ENCODE measurements around the gene MEG3.
"Not testable (repeated sequence)": the region's sequence is repeated elsewhere in the genome, so short reads cannot be mapped to it uniquely, and the experiment has no call there.

MEG3 gene

DNA sequence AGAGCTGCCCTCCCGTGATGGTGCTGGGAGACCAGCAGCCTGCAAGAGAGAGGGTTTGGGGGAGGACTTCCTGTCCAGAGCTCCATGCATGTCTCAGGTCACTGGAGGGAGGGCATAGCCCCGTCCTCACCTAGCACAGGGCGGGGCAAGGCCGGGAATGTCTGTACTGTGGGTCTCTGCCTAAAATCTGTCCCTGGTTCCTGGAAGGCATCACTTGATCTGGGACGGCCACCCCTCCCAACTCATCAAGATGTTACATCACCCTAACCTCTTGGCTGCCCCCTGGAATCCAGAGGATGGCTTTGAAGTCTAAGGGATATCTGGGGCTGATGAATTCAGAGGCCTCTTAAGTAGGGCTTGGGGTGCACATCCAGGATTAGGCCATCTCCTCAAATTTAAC, 37.0 kb upstream of the MEG3 start:
- DNase-seq (ENCODE audit: low read depth in 2 of 2) = no peak

DNA sequence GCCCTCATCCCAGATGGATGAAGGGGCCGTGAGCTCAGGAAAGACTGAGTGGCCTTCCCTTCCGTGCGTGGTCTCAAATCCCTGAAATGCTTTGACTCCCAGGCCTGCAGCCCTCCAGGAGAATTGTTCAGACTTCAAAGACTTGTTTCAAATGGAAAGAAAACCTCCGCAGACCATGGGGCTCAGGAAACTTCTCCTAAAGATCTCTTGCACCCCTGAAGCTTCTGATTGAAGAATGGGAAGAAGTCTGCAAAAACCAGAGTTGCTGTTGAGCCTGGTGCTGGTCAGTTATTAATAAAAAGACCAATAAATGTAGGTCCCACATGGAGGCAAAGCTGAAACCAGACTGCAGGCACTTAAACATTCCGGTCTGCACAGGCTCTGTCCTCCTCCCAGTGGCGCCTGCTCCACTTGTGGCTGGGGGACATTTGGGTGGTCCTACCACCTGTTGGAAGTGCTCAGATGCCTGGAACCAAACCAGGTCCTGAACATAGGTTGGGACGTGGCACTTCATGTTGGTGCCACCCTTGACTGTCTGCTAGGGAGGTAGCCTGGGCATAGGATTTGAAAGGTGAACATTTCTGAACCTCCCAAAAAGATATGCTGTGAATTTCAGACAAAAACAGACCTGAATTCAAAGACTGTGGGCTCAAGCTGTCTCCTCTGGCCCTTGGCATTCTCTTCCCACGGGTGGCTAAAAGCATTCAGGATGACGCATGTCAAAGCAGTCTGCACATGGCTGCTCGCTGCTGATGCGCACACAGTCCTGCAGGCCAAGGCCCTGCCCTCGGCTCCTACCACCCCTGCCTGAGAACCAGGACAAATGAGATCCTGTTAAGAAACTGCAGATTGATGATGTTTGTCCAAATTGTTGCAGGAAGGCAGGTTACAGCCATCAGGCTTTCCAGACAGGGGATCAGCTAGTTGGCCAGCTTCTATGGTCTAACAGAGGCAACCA, 36.2 kb upstream of the MEG3 start:
- no peak for DNase-seq (ENCODE audit: low read depth in 2 of 2)

DNA sequence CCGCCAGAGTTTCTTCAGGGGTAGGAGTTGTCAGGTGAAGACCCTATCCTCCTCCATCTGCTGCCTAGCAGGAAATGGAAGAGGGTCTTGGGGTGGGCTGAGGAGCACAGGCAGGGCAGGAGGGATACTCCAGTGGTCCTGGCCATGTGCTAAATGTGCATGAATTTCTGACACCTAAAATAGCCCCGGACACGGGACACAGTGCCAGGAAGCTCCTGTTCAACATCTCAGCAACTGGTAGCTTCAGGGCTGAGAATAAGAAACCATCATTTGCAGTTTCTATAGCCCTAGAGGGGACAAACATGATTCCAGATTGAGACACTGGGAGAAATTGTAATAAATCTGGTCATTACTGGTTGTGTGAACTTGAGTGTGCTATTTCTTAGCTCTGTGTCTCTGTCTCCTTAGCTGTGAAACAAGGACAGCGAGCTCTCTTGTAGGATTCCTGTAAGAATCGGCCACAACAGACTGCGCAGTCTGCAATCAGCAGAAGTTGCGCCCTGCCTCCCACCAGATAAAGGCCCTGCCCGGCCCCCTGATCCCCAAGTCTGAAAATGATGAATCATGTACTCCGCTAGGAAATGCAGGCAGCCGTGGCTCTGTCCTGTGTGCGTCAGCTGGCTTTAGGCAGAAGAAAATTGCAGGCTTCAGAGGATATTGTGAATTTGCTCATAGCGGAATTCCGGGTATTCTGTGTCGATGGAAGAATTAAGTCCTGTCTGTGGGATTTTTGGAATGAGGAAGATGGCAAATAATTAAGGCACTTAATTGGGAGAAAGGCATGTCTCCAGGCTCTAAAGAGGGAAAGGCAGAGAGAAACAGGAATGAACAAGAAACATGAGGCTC, 35.2 kb upstream of the MEG3 start:
- peak; percentile 50 for DNase-seq (ENCODE audit: low read depth in 2 of 2)

DNA sequence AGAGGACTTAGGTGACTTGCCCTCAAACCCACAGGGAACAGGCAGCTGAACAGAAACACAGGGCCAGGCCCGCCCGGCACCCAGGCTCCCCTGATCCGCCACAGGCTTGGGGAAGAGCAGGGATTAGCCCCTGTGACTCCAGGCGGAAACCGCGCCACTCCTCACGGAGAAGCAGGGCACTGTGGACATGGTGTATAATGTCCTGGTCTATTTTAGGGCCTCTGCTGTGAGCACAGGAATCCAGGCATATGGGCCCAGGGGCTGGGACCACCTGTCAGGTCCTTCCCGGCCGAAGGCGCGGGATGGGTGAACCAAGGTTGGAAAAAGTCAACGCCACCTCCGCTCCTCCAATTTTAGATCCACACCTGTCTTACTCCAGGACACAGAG, 34.6 kb upstream of the MEG3 start:
- DNase-seq (ENCODE audit: low read depth in 2 of 2) = no peak

DNA sequence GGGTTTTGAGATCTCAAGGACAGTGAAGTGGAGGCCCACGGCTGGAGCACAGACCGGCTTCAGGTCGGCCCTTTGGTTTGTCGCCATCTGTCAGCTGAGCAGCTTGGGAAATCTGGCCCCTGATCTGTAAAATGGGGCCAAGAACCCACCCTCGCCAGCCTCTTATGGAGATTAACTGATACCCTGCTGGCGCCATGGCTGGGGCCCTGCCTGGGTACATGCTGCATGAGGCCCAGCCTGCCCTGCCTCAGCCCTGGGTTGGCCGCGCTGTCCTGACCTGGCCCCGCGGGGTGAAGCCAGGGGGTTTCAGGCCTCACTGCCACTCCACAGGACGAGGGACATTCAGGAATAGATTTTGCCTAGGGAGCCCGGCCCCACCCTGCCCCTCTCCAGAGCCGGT, 33.9 kb upstream of the MEG3 start:
- no peak for DNase-seq (ENCODE audit: low read depth in 2 of 2)

DNA sequence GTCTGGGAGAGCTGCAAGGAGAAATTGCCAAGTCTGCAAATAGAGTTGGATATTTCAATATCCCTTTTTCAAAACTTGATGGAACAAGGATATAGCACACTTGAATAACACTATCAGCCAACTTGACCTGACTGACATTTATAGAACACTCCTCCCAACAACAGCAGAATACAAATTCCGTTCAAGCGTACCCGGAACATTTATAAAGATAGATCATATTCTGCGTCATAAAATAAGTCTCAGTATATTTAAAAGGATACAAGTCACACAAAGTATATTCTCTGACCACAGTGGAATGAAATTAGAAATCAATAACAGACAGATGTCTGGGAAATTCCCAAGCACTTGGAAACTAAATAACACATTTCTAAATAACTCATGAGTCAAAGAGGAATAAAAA, 29.0 kb upstream of the MEG3 start:
- DNase-seq (ENCODE audit: low read depth in 2 of 2) = no peak

DNA sequence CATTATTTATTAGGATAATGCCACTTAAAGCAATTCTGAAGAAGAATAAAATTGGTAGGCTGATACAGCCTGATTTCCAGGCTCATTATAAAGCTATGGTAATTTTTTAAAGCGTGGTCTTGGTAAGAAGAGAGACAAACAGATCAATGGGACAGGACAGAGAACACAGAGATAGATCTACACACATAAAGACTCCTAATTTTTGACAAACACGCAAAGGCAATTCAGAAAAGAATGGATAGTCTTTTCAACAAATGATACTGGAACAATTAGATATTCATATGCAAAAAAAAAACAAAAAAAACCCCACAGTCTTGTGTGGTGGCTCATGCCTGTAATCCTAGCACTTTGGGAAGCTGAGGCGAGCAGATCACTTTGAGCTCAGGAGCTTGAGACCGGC, 25.9 kb upstream of the MEG3 start:
- no peak for DNase-seq (ENCODE audit: low read depth in 2 of 2)

DNA sequence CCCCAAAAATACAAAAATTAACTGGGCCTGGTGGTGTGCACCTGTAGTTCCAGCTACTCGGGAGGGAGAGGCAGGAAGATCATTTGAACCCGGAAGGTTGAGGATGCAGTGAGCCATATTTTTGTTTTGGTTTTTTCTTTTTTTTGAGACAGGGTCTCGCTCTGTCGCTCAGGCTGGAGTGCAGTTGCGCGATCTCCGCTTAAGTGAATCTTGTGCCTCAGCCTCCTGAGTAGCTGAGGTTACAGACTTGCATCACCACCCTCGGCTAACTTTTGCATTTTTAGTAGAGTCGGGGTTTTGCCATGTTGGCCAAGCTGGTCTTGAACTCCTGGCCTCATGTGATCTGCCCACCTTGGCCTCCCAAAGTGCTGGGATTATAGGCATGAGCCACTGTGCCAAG, 24.5 kb upstream of the MEG3 start:
- not testable (repeated sequence) for DNase-seq (ENCODE audit: low read depth in 2 of 2)

DNA sequence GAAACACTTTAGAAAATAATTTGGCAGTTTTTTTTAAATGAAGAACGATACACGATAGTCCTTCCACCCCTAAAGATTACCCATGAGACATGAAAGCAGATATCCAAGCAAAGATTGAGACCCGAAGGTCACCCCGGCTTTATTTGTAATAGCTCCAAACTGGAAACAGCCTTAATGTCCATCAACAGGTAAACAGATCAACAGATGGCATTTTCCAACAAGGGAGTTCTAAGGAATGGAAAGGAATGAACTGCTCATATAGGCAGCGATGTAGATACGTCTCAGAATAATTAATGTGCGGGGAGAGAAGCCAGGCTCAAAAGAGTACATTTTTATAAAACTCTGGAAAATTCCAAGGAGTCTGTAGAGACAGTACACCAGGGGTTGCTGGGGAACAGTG, 23.7 kb upstream of the MEG3 start:
- DNase-seq (ENCODE audit: low read depth in 2 of 2) = no peak

DNA sequence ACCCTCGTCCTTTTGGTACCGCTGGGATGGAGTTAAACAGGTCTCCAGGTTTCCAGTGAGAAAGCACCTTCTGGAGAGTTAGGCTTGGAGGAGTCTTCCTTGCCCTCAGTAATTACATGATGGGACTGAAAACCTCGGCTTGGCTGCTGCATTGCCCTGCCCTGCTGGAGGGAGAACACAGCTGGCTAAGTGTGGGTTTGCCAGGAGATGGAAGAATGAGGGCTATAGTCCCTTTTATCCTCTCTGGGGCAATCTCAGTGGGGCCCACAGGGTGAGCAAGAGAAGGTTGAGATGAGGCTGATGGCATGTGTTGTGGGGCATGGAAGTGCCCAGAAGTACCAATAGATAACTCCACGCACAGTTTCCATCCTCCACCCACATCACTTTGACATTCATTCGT, 23.2 kb upstream of the MEG3 start:
- DNase-seq (ENCODE audit: low read depth in 2 of 2) = no peak

DNA sequence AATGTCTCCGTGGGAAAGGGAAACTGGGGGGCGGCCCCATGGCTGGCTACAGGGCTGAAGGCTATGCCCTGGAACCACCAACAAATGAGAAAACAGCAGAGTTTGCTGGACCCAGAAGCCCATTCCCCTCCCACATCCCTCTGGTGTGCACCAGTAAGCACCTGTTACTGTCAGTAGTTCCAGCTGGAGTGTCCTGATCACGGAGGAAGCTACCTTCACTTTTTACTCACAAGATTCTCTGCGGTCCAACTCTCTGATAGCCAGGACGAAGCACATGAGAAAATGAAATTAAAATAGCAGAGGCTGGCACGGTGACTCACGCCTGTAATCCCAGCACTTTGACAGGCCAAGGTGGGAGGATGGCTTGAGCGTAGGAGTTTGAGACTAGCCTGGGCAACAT, 22.7 kb upstream of the MEG3 start:
- no peak for DNase-seq (ENCODE audit: low read depth in 2 of 2)

DNA sequence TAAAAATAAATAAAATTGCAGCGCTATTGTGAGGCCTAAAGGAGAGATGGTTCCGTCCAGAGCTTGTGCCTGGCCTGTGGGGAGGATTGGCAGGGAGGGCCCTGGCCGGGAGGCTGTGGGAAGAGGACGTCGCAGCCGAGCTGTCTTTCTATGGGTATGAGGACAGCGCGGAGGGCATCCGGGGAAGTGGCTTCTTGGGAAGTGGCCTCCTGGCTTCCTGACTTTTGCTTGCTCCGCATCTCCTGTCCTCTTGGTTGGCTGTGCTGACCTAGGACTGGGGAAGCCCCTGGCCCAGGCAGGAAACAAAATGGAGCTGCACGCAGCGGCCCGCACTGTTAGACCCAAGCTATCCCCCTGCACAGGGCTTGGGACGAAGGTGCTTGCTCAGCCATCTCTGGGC, 22.2 kb upstream of the MEG3 start:
- DNase-seq (ENCODE audit: low read depth in 2 of 2) = no peak

DNA sequence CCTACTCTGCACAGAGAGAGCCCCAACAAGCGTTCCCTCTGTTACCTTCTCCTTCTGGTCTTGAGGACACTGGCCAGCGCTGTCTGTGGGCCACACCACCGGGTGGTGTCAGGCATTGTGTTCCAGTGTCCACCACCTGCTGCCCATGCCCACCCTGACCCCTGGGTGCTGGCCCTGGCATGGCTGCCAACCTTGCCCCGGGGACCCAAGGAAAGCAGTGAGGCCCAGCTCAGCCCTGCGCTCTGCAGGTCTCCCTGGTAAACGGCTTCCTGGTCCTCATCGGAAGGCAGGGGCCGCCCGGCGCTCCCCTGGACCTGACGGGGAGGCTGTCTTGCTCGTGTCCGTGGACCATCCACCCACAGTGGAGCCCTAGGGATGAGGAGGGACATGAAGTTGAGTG, 21.8 kb upstream of the MEG3 start:
- DNase-seq (ENCODE audit: low read depth in 2 of 2) = no peak

DNA sequence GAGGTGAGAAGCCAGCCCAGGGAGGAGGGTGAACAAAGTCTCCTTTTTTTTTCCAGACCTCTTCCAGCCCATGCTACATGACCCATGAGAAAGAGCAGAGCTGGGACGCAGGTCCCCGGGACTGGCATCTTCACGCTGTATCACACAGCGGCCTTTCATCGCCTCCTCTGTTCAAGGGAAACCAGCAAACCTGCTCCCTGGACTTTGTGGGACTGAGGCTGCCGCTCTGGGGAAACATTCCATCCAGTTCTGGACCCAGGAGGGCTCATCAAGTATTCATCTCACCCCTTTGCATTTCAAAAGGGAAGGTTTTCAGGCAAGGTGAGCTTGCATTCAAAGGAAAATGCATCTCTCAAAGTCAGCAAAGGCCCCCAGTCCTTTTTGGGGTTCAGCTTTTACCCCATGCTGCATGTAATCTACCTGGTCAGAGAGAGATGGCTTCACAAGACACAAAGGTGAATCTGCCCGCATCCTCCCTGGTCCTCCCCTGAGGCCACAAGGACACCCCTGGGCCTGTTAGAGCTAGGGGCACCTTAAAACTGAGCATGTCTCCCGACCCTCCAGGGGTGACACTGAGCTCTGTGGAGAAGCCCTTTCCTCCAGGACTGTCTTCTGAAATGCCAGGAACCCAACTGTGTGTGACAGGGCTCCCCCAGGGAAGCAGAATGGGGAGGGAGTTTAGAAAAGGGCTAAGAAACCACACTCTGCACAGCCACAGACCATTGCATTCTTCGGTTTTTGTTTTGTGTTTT, 21.2 kb upstream of the MEG3 start:
- no peak for DNase-seq (ENCODE audit: low read depth in 2 of 2)

DNA sequence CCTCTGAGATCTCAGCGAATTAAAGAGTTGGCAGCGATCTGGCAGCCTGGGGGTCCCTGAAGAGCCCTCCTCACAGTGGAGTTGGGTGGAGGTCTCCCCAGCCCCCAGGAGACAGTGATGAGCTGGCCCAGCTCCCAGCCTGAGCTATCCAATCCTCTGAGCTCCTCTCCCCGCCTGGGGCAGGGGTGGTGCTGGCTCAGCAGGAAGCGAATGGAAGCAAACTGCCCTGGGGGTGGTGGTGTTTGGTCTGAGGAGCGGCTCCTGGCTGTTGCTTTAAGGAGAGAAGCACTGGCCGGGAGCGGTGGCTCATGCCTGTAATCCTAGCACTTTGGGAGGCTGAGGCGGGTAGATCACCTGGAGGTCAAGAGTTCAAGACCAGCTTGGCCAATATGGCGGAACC, 19.5 kb upstream of the MEG3 start:
- no peak for DNase-seq (ENCODE audit: low read depth in 2 of 2)

DNA sequence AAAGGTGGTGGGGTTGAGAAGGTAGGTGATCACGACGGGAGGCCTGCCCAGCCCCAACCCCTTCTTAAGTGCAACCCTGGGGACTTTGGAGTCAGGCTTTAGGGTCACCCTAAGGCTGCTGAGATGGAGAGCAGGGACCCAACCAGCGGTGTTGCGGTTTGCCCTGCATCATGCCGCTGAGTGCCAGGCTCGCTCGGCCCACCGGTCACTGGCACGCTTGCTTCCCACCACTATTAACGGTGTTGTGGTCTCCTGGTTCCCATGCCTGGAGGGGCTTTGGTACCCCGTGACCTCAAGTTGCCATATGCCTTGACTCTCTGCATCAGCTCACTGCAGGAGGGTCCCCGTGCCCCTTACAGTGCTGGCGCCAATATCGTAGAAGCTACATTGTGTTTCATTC, 18.4 kb upstream of the MEG3 start:
- DNase-seq (ENCODE audit: low read depth in 2 of 2) = no peak

DNA sequence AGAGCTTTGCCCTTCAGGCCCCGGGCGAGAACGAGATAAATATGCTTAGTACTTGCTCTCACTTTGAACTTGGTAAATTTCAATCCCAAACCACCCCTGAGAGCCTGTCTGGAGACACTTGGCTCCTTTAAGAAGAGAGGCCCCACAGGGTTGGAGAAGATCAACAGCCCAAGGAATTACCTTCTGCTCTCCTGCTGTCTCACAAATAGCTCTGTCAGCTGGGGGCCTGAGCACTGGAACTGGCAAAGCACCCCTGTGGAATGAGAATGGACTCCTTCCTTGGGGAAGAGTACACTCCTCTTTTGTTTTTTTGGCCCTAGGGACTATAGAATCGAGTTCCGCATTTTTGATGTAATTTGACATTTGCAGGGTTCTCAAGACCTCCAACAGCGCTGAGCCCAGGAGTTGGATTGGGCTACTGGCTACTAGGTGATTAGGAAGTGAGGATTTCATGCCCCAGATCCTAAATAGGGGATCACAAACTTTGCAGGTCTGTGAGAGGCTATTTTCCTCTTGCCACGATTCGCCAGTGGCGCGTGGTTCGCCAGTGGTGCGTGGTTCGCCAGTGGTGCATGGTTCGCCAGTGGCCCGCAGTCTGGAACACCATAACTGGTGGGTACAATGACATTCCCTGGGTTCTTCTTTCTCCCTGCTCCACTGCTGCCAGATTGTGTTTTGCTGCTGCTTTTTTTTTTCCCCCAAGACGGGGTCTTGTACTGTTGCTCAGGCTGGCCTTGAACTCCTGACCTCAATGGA, 17.8 kb upstream of the MEG3 start:
- DNase-seq (ENCODE audit: low read depth in 2 of 2) = no peak

DNA sequence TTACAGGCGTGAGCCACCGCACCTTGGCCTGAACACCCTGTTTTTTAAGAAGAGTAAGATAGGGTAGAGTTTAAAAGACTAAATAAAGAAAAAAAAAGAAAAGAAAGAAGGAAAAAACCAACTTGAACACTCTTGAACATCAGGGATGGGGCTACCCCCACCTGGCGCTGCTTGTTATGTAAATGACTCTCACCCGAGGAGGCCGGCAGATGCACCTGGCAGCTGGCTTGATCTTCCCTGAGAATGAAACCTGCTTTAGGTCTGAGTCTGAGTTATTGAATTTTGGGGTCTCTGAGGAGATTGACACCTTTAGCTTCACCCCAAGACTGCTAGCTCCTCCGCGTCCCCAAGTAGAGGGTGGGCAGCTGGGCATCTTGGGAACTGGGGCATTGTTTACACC, 15.5 kb upstream of the MEG3 start:
- no peak for DNase-seq (ENCODE audit: low read depth in 2 of 2)

DNA sequence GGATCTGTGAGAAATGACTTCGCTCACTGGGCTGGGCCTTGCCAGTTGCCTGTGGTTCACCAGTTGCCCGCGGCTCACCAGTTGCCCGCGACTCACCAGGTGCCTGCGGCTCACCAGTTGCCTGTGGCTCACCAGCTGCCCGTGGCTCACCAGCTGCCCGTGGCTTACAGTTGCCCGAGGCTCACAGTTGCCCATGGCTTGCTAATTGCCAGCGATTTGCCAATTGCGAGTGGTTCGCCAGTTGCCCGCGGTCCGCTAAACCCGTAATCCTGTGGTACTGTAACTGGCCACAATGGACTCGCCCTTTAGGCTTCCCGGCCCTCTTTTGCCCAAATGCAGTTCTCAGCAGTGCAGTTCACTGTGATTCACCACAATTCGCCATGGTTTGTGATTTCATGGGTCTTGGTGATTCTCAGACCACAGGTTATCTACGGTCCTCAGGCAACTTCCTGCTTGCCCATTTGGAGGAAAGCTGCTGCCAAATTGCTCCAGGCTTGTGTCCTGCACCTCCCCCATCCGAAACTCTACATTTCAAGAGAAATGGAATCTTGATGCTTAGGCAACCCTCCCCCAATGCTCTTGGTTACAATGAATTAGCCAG, 15.0 kb upstream of the MEG3 start:
- no peak for DNase-seq (ENCODE audit: low read depth in 2 of 2)

DNA sequence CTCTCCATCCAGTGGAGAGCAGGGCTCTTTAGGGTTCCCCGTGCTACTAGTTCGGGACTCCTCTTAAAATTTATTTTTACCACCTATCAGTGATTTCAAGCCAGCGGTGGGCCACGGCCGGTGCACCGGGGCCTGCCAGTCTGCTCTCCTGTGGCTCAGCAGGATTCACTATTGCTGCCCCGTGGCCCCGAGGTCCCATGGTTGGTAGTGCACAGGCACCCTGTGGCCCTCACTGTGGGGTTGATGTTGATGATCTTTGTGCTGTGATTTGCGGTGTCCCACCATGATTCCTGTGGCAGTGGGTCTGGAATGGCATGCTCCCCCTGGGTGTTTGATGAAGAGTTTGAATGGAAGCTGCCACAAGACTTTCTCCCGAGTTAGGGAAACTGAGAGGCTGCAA, 12.6 kb upstream of the MEG3 start:
- DNase-seq (ENCODE audit: low read depth in 2 of 2) = no peak

Measured in fibroblast of skin of left quadriceps (primary cell).